GM21723 (cell line): Measurements from ENCODE around the gene TPRG1.

Experiments
- ATAC-seq: cut with Tn5 transposase; IDR thresholded peaks from one replicate; pipeline ENCODE4 v1.9.1; 2021; ENCODE audit warnings: mild to moderate bottlenecking, moderate library complexity; ENCODE audit not compliant: unreplicated experiment

TPRG1 gene

GRCh38 chr3:189171707-189172106, at the start of gene TPRG1:
TSS of gene TPRG1 (plus strand) at chr3:189171971. CDS start at chr3:189207385, 35,414 bp downstream.
- ATAC-seq = no peak

GRCh38 chr3:189122110-189122509, 49.7 kb upstream of the TPRG1 start:
- no peak for ATAC-seq

- ATAC-seq = no peak
Measured at GRCh38 chr3:189122526-189123205, 49.1 kb upstream of the TPRG1 start.

GRCh38 chr3:189123595-189124387, 48.0 kb upstream of the TPRG1 start:
- ATAC-seq = no peak

- ATAC-seq = peak; percentile 81
Measured at GRCh38 chr3:189132231-189132671, 39.5 kb upstream of the TPRG1 start.

GRCh38 chr3:189132839-189133238, 38.9 kb upstream of the TPRG1 start:
- ATAC-seq = no peak

GRCh38 chr3:189133768-189134167, 38.0 kb upstream of the TPRG1 start:
- no peak for ATAC-seq

GRCh38 chr3:189137416-189137815, 34.4 kb upstream of the TPRG1 start:
- no peak for ATAC-seq

GRCh38 chr3:189138901-189139610, 32.7 kb upstream of the TPRG1 start:
- no peak for ATAC-seq

- no peak for ATAC-seq
Measured at GRCh38 chr3:189139611-189139940, 32.2 kb upstream of the TPRG1 start.

- ATAC-seq = no peak
Measured at GRCh38 chr3:189142527-189142926, 29.2 kb upstream of the TPRG1 start.

GRCh38 chr3:189143321-189143720, 28.4 kb upstream of the TPRG1 start:
- ATAC-seq = no peak

- ATAC-seq = no peak
Measured at GRCh38 chr3:189143771-189144170, 28.0 kb upstream of the TPRG1 start.

GRCh38 chr3:189144645-189145044, 27.1 kb upstream of the TPRG1 start:
- ATAC-seq = no peak

- no peak for ATAC-seq
Measured at GRCh38 chr3:189146848-189147247, 24.9 kb upstream of the TPRG1 start.

- ATAC-seq = peak; percentile 85
Measured at GRCh38 chr3:189148081-189148507, 23.7 kb upstream of the TPRG1 start.

- no peak for ATAC-seq
Measured at GRCh38 chr3:189149203-189149602, 22.6 kb upstream of the TPRG1 start.

GRCh38 chr3:189157232-189158007, 14.4 kb upstream of the TPRG1 start:
- ATAC-seq = no peak

GRCh38 chr3:189158034-189158433, 13.7 kb upstream of the TPRG1 start:
- ATAC-seq = no peak

GRCh38 chr3:189160519-189161309, 11.1 kb upstream of the TPRG1 start:
- ATAC-seq = no peak
